ENCODE measurements around the gene FTCD. TPM values are rescaled to one million over a fixed set of nuclear protein-coding genes. Genes with fewer than 3 reads are reported as not detected.

Gene FTCD
- total and polyA plus RNA-seq, 2 donors (not counting 3 experiments of a cell fraction or from before 2014, with no cell fraction given), result 0.06 to 1.2 TPM

- FAIRE-seq (no peak), DNase-seq (ENCODE audit: low read depth, low spot score) (no peak)
- Histone ChIP-seq H2AFZ (ENCODE audit: low read depth, low read length) (no peak overlapping the region), H3K36me3 (ENCODE audit: control insufficient read depth in 2 of 2, extremely low read depth in 1 of 2, insufficient read depth in 2 of 2, low read length in 2 of 2) (no peaks in the 10 kb centered on the region), H3K79me2 (ENCODE audit: control insufficient read depth, insufficient read depth, low read length) (no peaks in the 10 kb centered on the region), H3K4me3 (replicated peaks in 1 of 3; ENCODE audit: insufficient read depth in 1 of 3, low read depth in 1 of 3, low read length in 3 of 3) (no peak overlapping the region), H3K27me3 (ENCODE audit: control insufficient read depth in 2 of 2, insufficient read depth in 2 of 2, low read length in 2 of 2) (peaks cover 0 to 11% of the 10 kb centered on the region in 2 experiments), H4K20me1 (replicated peaks; ENCODE audit: control insufficient read depth, extremely low read depth, insufficient read depth, low read length) (no peaks in the 10 kb centered on the region), H3K9ac (replicated peaks; ENCODE audit: extremely low read depth, insufficient read depth, low read length) (no peak overlapping the region), H3K27ac (ENCODE audit: insufficient read depth, low read depth, low read length) (no peak overlapping the region), H3K9me3 (replicated peaks; ENCODE audit: control insufficient read depth, insufficient read depth, low read length) (no peaks in the 10 kb centered on the region), H3K9me1 (replicated peaks; ENCODE audit: control insufficient read depth, extremely low read depth, insufficient read depth, low read length) (no peaks in the 10 kb centered on the region), H3K4me2 (ENCODE audit: insufficient read depth, low read length) (no peak overlapping the region), H3K4me1 (ENCODE audit: control insufficient read depth, extremely low read depth, insufficient read depth, low read length) (peaks cover under 1% of the 10 kb centered on the region)
- no peak for TF ChIP-seq MAX (IDR thresholded peaks at IDR 0.05; ENCODE audit: insufficient read depth, insufficient read length)
- no TSS peak for BruUV-seq (replicated peaks)
- ChIA-PET CTCF (no interaction called here), POLR2A (no interaction called here)
- dilution Hi-C loops (cut with MboI; ENCODE audit: extremely low pct_ligation_motif_present, low sequenced_read_pairs), result no loop called here
- intact Hi-C loops (cut with micrococcal nuclease), result no loop called here
These were observed 24.3 kb upstream of the FTCD start for GRCh38 chr21:46179708-46180078.

- CTCF ChIA-PET, result no interaction called here
- no peak for FAIRE-seq
These were observed 23.6 kb upstream of the FTCD start for GRCh38 chr21:46178961-46179360.

More at GRCh38 chr21:46178961-46179360, 23.6 kb upstream of the FTCD start:
- no peaks in the 10 kb centered on the region for H3K4me1 ChIP-seq (ENCODE audit: control insufficient read depth, extremely low read depth, insufficient read depth, low read length)
- no peaks in the 10 kb centered on the region for H3K79me2 ChIP-seq (ENCODE audit: control insufficient read depth, insufficient read depth, low read length)
- H3K9me1 ChIP-seq (replicated peaks; ENCODE audit: control insufficient read depth, extremely low read depth, insufficient read depth, low read length), result no peaks in the 10 kb centered on the region
- POLR2A ChIA-PET, result no interaction called here
- DNase-seq (ENCODE audit: low read depth, low spot score), result no peak
- peaks cover 2 to 11% of the 10 kb centered on the region in 2 experiments for H3K27me3 ChIP-seq (ENCODE audit: control insufficient read depth in 2 of 2, insufficient read depth in 2 of 2, low read length in 2 of 2)
- intact Hi-C loops (cut with micrococcal nuclease), result no loop called here
- H3K9ac ChIP-seq (replicated peaks; ENCODE audit: extremely low read depth, insufficient read depth, low read length), result no peak overlapping the region
- no TSS peak for BruUV-seq (replicated peaks)
- H3K27ac ChIP-seq (ENCODE audit: insufficient read depth, low read depth, low read length), result no peak overlapping the region
- dilution Hi-C loops (cut with MboI; ENCODE audit: extremely low pct_ligation_motif_present, low sequenced_read_pairs), result no loop called here
- no peaks in the 10 kb centered on the region for H3K9me3 ChIP-seq (replicated peaks; ENCODE audit: control insufficient read depth, insufficient read depth, low read length)
- H4K20me1 ChIP-seq (replicated peaks; ENCODE audit: control insufficient read depth, extremely low read depth, insufficient read depth, low read length), result no peaks in the 10 kb centered on the region
- H3K36me3 ChIP-seq (ENCODE audit: control insufficient read depth in 2 of 2, extremely low read depth in 1 of 2, insufficient read depth in 2 of 2, low read length in 2 of 2), result no peaks in the 10 kb centered on the region
- H2AFZ ChIP-seq (ENCODE audit: low read depth, low read length), result no peak overlapping the region
- no peak for TF ChIP-seq POLR2AphosphoS5 (IDR thresholded peaks at IDR 0.05; ENCODE audit: insufficient read depth, low read depth, low read length)
- TF ChIP-seq POLR2A (IDR thresholded peaks at IDR 0.05; ENCODE audit: low read depth, low read length), result no peak
- TF ChIP-seq CTCF (IDR thresholded peaks at IDR 0.05; ENCODE audit: extremely low read depth in 1 of 2, insufficient read depth in 1 of 2, low read depth in 1 of 2, low read length in 2 of 2), result no peak
- TF ChIP-seq EZH2 (IDR thresholded peaks at IDR 0.05; ENCODE audit: borderline replicate concordance, low read depth, low read length, severe bottlenecking), result no peak
- TF ChIP-seq GATA2 (IDR thresholded peaks at IDR 0.05; ENCODE audit: insufficient read depth, insufficient read length, low read depth, low read length), result no peak
- no peak for TF ChIP-seq JUN (IDR thresholded peaks at IDR 0.05; ENCODE audit: borderline replicate concordance, insufficient read depth, insufficient read length, low read depth)
- no peak for TF ChIP-seq FOS (IDR thresholded peaks at IDR 0.05; ENCODE audit: borderline replicate concordance, insufficient read depth, low read length)
- no peak for TF ChIP-seq MYC (IDR thresholded peaks at IDR 0.05; ENCODE audit: low read depth, low read length)
- TF ChIP-seq MAX (IDR thresholded peaks at IDR 0.05; ENCODE audit: insufficient read depth, insufficient read length), result no peak
- H3K4me2 ChIP-seq (ENCODE audit: insufficient read depth, low read length), result no peak overlapping the region
- H3K4me3 ChIP-seq (replicated peaks in 1 of 3; ENCODE audit: insufficient read depth in 1 of 3, low read depth in 1 of 3, low read length in 3 of 3), result no peak overlapping the region

Measured in endothelial cell of umbilical vein (primary cell).